Lung (tissue), 12 donors: ENCODE results near the gene BRAT1. TPM values are rescaled to one million over a fixed set of nuclear protein-coding genes. Genes with fewer than 3 reads are reported as not detected.

Experiments
- ATAC-seq: fragments of 200-7000 bp; cut with Tn5 transposase; one replicate; pipeline ENCODE4 v1.9.1; 2020; ENCODE audit warnings: moderate number of reproducible peaks; ENCODE audit not compliant: insufficient read depth, low FRiP score
- DNase-seq, 3 donors: peaks; one replicate each; pipeline ENCODE4 v3.0.0-alpha.2; 2013 to 2017
- H3K27ac ChIP-seq, 2 donors: one replicate each; pipeline ENCODE4 v1.5.1; 2013; ENCODE audit warnings: mild to moderate bottlenecking in 2 of 2, moderate library complexity in 2 of 2, control low read depth in 1 of 2, inconsistent platforms in 1 of 2, low read depth in 1 of 2, low read length in 1 of 2
- H3K27me3 ChIP-seq, 3 donors: one replicate each; pipeline ENCODE4 v1.5.1; 2013; ENCODE audit warnings: low read length in 2 of 3; ENCODE audit not compliant: control insufficient read depth in 3 of 3, insufficient read depth in 3 of 3
- H3K36me3 ChIP-seq, 4 donors: one replicate each; pipeline ENCODE4 v1.5.1; 2013; ENCODE audit warnings: low read length in 4 of 4, mild to moderate bottlenecking in 1 of 4, moderate library complexity in 1 of 4; ENCODE audit not compliant: control insufficient read depth in 4 of 4, insufficient read depth in 4 of 4
- H3K4me1 ChIP-seq, 5 donors: one replicate each; pipeline ENCODE4 v1.5.1; 2013; ENCODE audit warnings: low read length in 5 of 5, mild to moderate bottlenecking in 2 of 5, moderate library complexity in 1 of 5; ENCODE audit not compliant: control insufficient read depth in 5 of 5, insufficient read depth in 5 of 5
- H3K4me3 ChIP-seq: one replicate; pipeline ENCODE4 v1.5.1; 2013; ENCODE audit warnings: mild to moderate bottlenecking, control low read depth, moderate library complexity
- H3K9ac ChIP-seq, 2 donors: one replicate each; pipeline ENCODE4 v1.5.1; 2013; ENCODE audit warnings: low read length in 2 of 2, control low read depth in 1 of 2; ENCODE audit not compliant: insufficient read depth in 1 of 2
- H3K9me3 ChIP-seq, 4 donors: one replicate each; pipeline ENCODE4 v1.5.1; 2013; ENCODE audit warnings: low read length in 3 of 4, mild to moderate bottlenecking in 1 of 4, moderate library complexity in 1 of 4; ENCODE audit not compliant: control insufficient read depth in 4 of 4, insufficient read depth in 3 of 4
- WGBS, 2 donors: extraction: QIAGEN DNeasy Blood & Tissue Kit; methylation state at CpG; one replicate each; pipeline ENCODE4 v1.1.7; 2013; 5-methylcytosine and 5-hydroxymethylcytosine counted together
- polyA plus RNA-seq, 2 donors: library from polyadenylated mRNA; stranded (reverse); fragments of 200-250 nt; gene quantifications; one replicate each; pipeline ENCODE4 v1.2.1, GENCODE V29; 2013
- total RNA-seq, 2 donors: library from RNA; depleted of rRNA in 1 of 2; stranded (reverse); fragments of >200 nt in 1 of 2; gene quantifications; one replicate each; pipeline ENCODE4 v1.2.1, GENCODE V29; 2014 to 2021
- TF ChIP-seq, protein P1 (sequence below): IDR thresholded peaks from 2 replicates; pipeline ENCODE4 v1.5.1; 2012; ENCODE audit warnings: mild to moderate bottlenecking; ENCODE audit errors: control extremely low read depth, extremely low read depth
- donor health status: control.
- donor health status: control.
- donor health status: Bipolar disorder and iron deficiency.
- donor health status: healthy.
- donor health status: DM: yes; HTN: yes; CAD: no.

Gene BRAT1
- total and polyA plus RNA-seq, 4 donors: 23.2 to 30.4 (median 29.1) TPM

DNA sequence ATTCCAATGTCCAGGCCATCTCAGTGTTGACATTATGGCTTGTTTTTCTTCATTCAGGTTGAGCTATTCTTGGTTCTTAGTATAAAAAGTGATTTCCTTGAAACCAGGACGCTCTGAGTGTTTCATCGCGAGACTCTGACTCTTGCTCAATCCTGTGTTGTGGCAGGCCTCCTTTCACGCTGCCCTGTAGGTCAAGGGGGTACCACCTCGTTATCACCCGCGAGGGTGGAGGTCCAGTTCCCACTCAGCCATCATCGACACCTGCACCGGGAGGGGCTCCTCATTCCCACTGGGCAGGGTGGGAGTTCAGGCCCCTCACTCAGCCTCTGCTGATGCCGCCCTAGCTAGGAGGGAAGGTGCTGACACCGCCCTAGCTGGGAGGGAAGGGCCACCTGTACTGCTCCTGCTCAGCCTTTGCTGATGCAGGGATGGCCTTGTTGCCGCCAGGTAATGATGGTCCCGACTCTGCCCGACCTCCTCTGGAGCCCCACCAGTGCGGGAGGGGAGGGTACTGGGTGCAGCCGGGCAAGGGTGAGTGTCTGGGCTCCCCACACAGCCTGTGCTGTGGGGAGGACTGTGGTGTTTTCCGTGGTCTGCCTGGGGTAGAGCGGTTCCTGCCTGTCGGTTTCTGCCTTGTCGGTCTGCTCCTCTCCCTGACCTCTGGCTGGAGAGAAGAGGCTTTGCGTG lies 19.9 kb upstream of the BRAT1 start:
- ATAC-seq: no peak
- WGBS, 2 donors: 66 to 80% methylated on average over 21 of the region's 21 CpGs
- Histone ChIP-seq H3K9ac (no peak overlapping the region), H3K9me3 (no peaks in the 10 kb centered on the region), H3K27ac (no peak overlapping the region), H3K4me3 (no peak overlapping the region), H3K27me3 (no peaks in the 10 kb centered on the region), H3K36me3 (peaks cover 0 to 32% (median 7%) of the 10 kb centered on the region in 4 donors), H3K4me1 (no peaks in the 10 kb centered on the region)
- DNase-seq: no peak
- TF ChIP-seq, protein P1, sequence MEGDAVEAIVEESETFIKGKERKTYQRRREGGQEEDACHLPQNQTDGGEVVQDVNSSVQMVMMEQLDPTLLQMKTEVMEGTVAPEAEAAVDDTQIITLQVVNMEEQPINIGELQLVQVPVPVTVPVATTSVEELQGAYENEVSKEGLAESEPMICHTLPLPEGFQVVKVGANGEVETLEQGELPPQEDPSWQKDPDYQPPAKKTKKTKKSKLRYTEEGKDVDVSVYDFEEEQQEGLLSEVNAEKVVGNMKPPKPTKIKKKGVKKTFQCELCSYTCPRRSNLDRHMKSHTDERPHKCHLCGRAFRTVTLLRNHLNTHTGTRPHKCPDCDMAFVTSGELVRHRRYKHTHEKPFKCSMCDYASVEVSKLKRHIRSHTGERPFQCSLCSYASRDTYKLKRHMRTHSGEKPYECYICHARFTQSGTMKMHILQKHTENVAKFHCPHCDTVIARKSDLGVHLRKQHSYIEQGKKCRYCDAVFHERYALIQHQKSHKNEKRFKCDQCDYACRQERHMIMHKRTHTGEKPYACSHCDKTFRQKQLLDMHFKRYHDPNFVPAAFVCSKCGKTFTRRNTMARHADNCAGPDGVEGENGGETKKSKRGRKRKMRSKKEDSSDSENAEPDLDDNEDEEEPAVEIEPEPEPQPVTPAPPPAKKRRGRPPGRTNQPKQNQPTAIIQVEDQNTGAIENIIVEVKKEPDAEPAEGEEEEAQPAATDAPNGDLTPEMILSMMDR: no peak

DNA sequence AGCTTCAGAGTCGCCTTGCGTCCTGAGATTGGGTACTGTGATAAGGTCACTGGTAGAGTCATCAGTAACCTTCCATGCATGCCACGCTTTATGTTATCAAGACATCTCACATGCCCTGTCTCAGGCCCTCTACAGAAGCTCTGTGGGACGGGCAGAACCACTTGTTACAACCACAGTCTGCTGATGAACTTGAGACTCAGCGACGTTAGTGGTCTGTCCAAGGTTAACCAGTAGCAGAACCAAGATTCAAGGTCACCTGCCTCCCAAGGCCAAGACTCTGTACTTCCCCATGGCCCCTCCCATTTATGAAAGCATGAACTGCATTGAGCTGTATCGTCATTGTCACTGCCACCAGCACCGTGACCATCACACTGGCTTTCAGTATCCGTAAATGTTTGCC lies 18.4 kb upstream of the BRAT1 start:
- TF ChIP-seq, protein P1: no peak
- Histone ChIP-seq H3K27me3 (no peaks in the 10 kb centered on the region), H3K36me3 (peaks cover 0 to 32% (median 7%) of the 10 kb centered on the region in 4 donors), H3K9ac (no peak overlapping the region), H3K9me3 (no peaks in the 10 kb centered on the region), H3K4me3 (no peak overlapping the region), H3K4me1 (no peaks in the 10 kb centered on the region), H3K27ac (no peak overlapping the region)
- ATAC-seq (no peak), DNase-seq (no peak)
- 90 to 92% methylated on average over 9 of the region's 9 CpGs for WGBS, 2 donors

DNA sequence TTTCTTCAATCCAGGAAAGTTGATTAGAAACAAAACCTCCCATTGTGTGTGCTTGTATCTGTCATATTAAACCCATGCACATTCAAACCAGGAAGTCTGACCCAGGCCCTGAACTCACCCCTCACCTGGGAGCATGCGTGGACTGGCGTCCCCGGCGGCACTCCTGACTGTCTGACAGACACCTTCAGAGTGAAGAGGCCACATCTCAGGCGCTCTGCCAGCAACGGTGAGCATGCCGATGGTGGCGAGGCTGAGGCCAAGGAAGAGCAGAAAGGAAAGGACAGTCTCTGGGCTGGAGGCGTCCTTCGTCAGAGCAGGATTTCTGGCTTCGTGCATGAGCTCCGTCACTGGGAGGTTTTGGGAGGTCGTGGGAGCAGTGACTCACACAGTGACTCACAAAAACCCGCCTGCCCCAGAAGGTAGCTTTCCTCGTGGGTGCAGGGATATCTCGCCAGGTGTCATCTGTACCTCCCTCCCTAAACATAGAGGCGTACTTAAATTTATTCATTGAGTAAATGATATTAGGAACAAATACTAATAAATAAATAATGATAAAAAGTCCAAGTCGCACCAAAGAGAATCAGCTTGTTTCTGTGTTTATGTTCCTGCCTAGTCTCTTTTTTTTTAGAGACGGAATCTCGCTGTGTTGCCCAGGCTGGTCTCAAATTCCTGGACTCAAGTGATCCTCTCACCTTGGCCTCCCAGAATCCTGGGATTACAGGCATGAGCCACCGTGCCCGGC lies 16.9 kb upstream of the BRAT1 start:
- ATAC-seq: no peak
- no peak for DNase-seq
- Histone ChIP-seq H3K4me1 (peaks cover 0 to 7% (median 3%) of the 10 kb centered on the region in 5 donors), H3K27me3 (no peaks in the 10 kb centered on the region), H3K4me3 (no peak overlapping the region), H3K9me3 (no peaks in the 10 kb centered on the region), H3K27ac (no peak overlapping the region), H3K9ac (no peak overlapping the region), H3K36me3 (peaks cover 0 to 23% (median 7%) of the 10 kb centered on the region in 4 donors)
- 91% methylated on average over 22 of the region's 22 CpGs for WGBS, 2 donors
- TF ChIP-seq, protein P1: no peak
